MCF 10A (cell line): ENCODE results near the gene ESPN. TPM values are rescaled to one million over a fixed set of nuclear protein-coding genes. Genes with fewer than 3 reads are reported as not detected.
"Not testable (repeated sequence)": the region's sequence is repeated elsewhere in the genome, so short reads cannot be mapped to it uniquely, and the experiment has no call there.

Source experiments
- BruUV-seq: library from RNA; stranded (reverse); fragments of 400-500 nt; replicated peaks from 2 replicates; lab custom pipeline; 2021; lab: Mats Ljungman, UMichigan
- CTCF ChIA-PET: fragments of 300-600 bp; sonication (Branson Sonifier 250); formaldehyde crosslinking; extraction: SDS; loops from one replicate; lab custom pipeline; 2021; ENCODE audit warnings: antibody characterized with exemption, inconsistent platforms; lab: Yijun Ruan, JAX
- POLR2A ChIA-PET: fragments of 300-600, 350-650 bp; sonication (Branson Sonifier 250); formaldehyde crosslinking; extraction: SDS; loops from one replicate; lab custom pipeline; 2020; ENCODE audit warnings: antibody characterized with exemption, inconsistent platforms; lab: Yijun Ruan, JAX
- DNase-seq: peaks from one replicate; pipeline ENCODE4 v3.0.0-alpha.2; 2018; ENCODE audit not compliant: unreplicated experiment
- H3K27ac Mint-ChIP-seq: one replicate; pipeline ENCODE4 v1.8.0; 2022; ENCODE audit warnings: mild to moderate bottlenecking, low read depth, mixed read lengths; ENCODE audit not compliant: unreplicated experiment
- H3K27me3 Mint-ChIP-seq: one replicate; pipeline ENCODE4 v1.8.0; 2022; ENCODE audit warnings: mixed read lengths; ENCODE audit not compliant: insufficient read depth, unreplicated experiment
- H3K36me3 Mint-ChIP-seq: one replicate; pipeline ENCODE4 v1.8.0; 2022; ENCODE audit warnings: mild to moderate bottlenecking, moderate library complexity, mixed read lengths; ENCODE audit not compliant: insufficient read depth, unreplicated experiment
- H3K4me1 Mint-ChIP-seq: one replicate; pipeline ENCODE4 v1.8.0; 2022; ENCODE audit warnings: mixed read lengths; ENCODE audit not compliant: insufficient read depth, unreplicated experiment
- H3K4me3 Mint-ChIP-seq: one replicate; pipeline ENCODE4 v1.8.0; 2022; ENCODE audit warnings: mild to moderate bottlenecking, moderate library complexity, mixed read lengths; ENCODE audit not compliant: unreplicated experiment
- H3K9me3 Mint-ChIP-seq: one replicate; pipeline ENCODE4 v1.8.0; 2022; ENCODE audit warnings: mixed read lengths; ENCODE audit not compliant: unreplicated experiment
- intact Hi-C: fragments of 100-400 bp; cut with micrococcal nuclease; formaldehyde crosslinking; loops from 2 replicates; pipeline ENCODE4 v1.14.1; 2022
- total RNA-seq: library from RNA; stranded (reverse); gene quantifications from 2 replicates; pipeline ENCODE4 v1.2.3, GENCODE V29; 2022
- TF ChIP-seq, protein P1 (sequence below): fragments of 200-600 bp; IDR thresholded peaks from one replicate; pipeline ENCODE4 v1.8.0; 2022; ENCODE audit warnings: antibody characterized with exemption, mild to moderate bottlenecking; ENCODE audit not compliant: unreplicated experiment

Gene ESPN
- total RNA-seq, 1 experiment from 2014 or later: 0.68 TPM

DNA sequence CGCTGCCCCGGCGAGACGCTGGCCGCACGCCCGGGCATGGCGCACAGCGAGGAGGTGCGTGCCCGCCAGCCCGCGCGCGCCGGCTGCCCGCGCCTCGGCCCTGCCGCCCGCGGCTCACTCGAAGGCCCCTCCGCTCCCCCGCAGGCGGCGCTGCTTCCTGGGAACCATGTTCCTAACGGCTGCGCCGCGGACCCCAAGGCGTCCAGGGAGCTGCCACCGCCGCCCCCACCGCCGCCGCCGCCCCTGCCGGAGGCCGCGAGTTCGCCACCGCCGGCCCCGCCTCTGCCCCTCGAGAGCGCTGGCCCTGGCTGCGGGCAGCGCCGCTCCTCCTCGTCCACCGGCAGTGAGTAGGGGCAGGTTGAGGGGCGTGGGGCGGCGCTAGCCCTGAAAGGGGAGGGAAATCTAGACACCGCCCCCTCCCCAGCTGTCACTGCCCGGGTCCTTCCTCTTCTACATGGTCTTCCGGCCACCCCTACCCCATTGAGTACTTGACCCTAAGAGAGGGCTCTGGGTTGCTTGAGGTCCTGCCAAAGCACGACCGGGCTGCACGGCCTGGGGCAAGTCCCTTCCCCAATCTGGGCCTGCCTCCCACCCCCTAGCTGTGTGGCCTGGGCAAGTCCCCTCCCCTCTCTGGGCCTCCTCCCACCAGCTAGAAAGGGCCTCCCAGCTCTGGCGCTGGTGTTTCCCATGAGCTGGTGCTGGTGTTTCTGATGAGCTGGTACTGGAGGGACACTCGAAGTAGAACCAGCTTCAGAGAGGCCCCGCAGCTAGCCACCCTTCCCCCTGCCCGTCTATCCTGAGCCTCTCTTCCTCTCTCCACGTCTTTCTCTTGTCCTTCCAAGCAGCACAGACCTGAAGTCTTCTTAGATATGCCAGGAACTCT, 24.4 kb downstream of the ESPN start:
- DNase-seq: peak; percentile 24

DNA sequence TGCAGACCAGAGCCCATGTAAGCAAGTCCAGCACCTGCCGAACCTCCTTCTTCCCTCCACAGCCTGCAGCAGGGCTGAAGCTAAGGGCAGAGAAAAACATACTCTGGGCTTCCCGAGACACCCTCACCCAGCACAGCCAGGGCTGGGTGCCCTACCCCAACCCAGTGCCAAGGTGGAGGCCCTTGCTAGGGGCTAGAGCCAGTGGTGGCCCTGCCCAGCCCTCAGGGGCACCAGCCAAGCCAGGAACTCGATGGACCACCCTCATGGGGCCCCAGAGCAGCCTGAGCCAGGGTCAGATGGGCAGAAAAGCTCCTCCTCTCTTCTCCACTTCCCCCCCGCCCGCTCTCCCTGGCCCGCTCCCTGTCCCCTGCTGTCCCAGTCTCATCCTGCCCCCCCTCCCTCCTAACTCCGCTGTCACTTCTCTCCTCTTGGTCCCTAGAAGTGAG, 25.5 kb downstream of the ESPN start:
- no TSS peak for BruUV-seq
- DNase-seq: no peak
- peaks cover 1% of the 10 kb centered on the region for H3K4me1 Mint-ChIP-seq
- peaks cover 39% of the 10 kb centered on the region for H3K27me3 Mint-ChIP-seq
- H3K27ac Mint-ChIP-seq: no peak overlapping the region
- ChIA-PET POLR2A (no interaction called here), CTCF (interaction anchor here (0.8 to 1.4 kb wide), 2 partner anchors 12 to 36 kb away, joined by 3 read pairs; no protein-coding TSS in a partner anchor)
- intact Hi-C loops: no loop called here
- no peak overlapping the region for H3K4me3 Mint-ChIP-seq
- no peaks in the 10 kb centered on the region for H3K9me3 Mint-ChIP-seq
- TF ChIP-seq, protein P1, sequence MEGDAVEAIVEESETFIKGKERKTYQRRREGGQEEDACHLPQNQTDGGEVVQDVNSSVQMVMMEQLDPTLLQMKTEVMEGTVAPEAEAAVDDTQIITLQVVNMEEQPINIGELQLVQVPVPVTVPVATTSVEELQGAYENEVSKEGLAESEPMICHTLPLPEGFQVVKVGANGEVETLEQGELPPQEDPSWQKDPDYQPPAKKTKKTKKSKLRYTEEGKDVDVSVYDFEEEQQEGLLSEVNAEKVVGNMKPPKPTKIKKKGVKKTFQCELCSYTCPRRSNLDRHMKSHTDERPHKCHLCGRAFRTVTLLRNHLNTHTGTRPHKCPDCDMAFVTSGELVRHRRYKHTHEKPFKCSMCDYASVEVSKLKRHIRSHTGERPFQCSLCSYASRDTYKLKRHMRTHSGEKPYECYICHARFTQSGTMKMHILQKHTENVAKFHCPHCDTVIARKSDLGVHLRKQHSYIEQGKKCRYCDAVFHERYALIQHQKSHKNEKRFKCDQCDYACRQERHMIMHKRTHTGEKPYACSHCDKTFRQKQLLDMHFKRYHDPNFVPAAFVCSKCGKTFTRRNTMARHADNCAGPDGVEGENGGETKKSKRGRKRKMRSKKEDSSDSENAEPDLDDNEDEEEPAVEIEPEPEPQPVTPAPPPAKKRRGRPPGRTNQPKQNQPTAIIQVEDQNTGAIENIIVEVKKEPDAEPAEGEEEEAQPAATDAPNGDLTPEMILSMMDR: no peak
- H3K36me3 Mint-ChIP-seq: no peaks in the 10 kb centered on the region

More for the DNA sequence above, 24.4 kb downstream of the ESPN start:
- Mint-ChIP-seq H3K4me3 (peak overlapping the region; percentile 4), H3K9me3 (no peaks in the 10 kb centered on the region), H3K27ac (no peak overlapping the region), H3K4me1 (peaks cover 5% of the 10 kb centered on the region), H3K27me3 (peaks cover 37% of the 10 kb centered on the region), H3K36me3 (no peaks in the 10 kb centered on the region)
- BruUV-seq: no TSS peak
- ChIA-PET CTCF (interaction anchor here (0.6 to 1.5 kb wide), 7 partner anchors 11 to 1646 kb away, joined by 3 to 4 read pairs (median 3); no protein-coding TSS in a partner anchor), POLR2A (interaction anchor here (1.2 kb wide), 1 partner anchor 9 kb away, joined by 3 read pairs; no protein-coding TSS in a partner anchor)
- intact Hi-C loops: no loop called here
- TF ChIP-seq, protein P1: no peak

DNA sequence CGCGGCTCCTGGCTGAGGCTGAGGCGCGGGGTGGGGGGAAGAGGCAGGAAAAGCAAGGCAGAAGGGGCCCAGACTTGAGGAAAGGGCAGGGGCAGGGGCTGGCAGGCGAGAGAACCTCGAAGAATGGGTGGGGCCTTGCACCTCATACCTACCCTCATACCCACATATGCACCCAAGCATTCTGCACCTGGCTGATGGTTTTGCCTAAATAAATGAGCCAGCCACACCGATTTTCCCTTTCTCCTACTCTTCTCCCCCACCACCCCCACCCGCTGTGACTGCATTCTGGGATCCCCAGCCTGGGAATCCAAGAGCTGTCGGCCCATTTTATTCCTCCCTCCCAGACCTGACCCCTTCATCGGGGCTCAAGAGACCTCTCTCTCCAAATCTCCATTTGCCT, 25.9 kb downstream of the ESPN start:
- H3K4me1 Mint-ChIP-seq, POLR2A ChIA-PET, H3K27ac Mint-ChIP-seq, BruUV-seq, CTCF ChIA-PET, H3K9me3 Mint-ChIP-seq, H3K36me3 Mint-ChIP-seq, intact Hi-C loops, DNase-seq, H3K4me3 Mint-ChIP-seq: not testable (repeated sequence)
- peaks cover 39% of the 10 kb centered on the region for H3K27me3 Mint-ChIP-seq

DNA sequence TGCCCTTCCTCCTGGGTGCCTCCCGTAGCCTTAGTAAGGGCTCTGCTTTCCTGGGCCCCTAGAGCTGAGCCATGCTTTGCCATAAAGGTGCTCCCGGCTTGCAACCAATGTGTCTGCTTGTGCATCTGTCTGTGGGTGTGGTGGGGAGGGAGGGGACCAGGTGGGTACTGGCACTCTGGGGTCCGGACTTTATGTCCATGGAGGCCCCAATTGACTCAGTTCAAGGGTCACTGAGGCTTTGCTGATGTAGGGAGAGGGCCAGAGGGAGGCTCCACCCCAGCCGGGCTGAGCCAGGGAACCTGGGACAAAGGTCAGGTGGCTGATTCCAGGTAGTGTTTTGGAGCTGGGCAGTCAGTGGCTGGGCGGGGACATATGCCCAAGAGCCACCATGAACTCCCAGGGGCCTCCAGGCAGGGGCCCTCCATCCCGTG, 26.4 kb downstream of the ESPN start:
- H3K9me3 Mint-ChIP-seq: no peaks in the 10 kb centered on the region
- BruUV-seq: no TSS peak

DNA sequence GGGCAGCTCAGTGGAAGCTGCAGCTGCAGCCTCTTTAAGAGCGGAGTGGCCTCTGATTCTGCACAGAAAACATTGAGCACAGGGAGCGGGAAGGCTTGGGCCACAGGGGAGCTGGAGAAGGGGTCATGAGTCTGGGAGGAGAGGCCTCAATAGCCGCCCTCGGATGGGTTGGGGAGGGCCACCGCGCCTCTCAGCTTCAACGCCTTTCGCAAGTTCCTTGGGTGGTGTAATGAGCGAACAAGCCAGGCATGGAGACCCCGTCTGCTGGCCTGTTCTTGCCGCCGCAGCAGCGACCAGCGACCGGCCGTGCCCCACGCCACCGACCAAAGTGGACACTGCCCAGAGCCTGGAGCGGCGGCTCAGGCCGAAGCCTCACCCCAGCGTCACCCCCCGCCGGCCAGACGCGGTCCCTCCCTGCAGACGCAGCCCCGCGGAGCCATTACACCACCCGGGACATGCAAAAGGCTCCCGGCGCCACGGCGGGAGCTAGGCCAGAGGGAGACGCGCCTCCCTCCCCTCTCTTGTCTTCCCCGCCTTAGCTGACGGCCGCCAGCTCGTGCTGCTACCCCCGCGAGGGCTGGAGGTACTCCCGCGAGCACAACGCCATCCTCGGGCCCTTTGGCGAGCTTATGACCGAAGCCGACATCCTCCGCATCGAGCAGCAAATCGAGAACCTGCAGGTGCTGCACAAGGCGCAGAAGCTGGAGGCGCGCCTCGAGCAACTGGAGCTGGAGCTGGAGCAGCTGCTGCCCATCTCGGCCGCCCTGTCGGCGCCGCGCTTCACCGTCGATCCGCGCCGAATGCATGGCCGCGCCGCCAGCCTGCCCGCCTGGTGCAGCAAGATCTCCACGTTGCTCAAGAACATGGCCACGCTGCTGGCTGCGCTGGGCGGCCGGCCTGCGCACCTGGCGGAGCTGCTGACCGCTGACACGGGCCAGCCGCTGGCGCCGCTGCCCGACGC, 29.6 kb downstream of the ESPN start:
- peaks cover 35% of the 10 kb centered on the region for H3K27me3 Mint-ChIP-seq
- CTCF ChIA-PET: interaction anchor here (0.7 to 1.7 kb wide), 3 partner anchors 16 to 39 kb away, joined by 3 to 6 read pairs (median 4); no protein-coding TSS in a partner anchor

More for the DNA sequence above, 26.4 kb downstream of the ESPN start:
- H3K4me3 Mint-ChIP-seq: no peak overlapping the region
- CTCF ChIA-PET: no interaction called here
- no peak for DNase-seq
- TF ChIP-seq, protein P1: no peak
- POLR2A ChIA-PET: no interaction called here
- no peak overlapping the region for H3K27ac Mint-ChIP-seq
- peaks cover 39% of the 10 kb centered on the region for H3K27me3 Mint-ChIP-seq
- no peaks in the 10 kb centered on the region for H3K4me1 Mint-ChIP-seq
- intact Hi-C loops: no loop called here
- H3K36me3 Mint-ChIP-seq: no peaks in the 10 kb centered on the region

More for the DNA sequence above, 29.6 kb downstream of the ESPN start:
- H3K4me3 Mint-ChIP-seq, H3K4me1 Mint-ChIP-seq, BruUV-seq, DNase-seq, POLR2A ChIA-PET, H3K27ac Mint-ChIP-seq, H3K36me3 Mint-ChIP-seq, H3K9me3 Mint-ChIP-seq, intact Hi-C loops: not testable (repeated sequence)
